K562 (cell line): Measurements from ENCODE around the gene MPRIP. TPM values are rescaled to one million over a fixed set of nuclear protein-coding genes. Genes with fewer than 3 reads are reported as not detected.

ENCODE experiments used
- ATAC-seq: fragments of 200-7000 bp; cut with Tn5 transposase; 3 replicates; pipeline ENCODE4 v1.9.1; 2020; ENCODE audit warnings: moderate library complexity
- BruUV-seq: library from RNA; stranded (reverse); fragments of 400-500 nt; replicated peaks from 2 replicates; lab custom pipeline; 2021; lab: Mats Ljungman, UMichigan
- CTCF ChIA-PET: fragments of 300-600 bp; formaldehyde crosslinking; extraction: SDS; loops from one replicate; lab custom pipeline; 2021; ENCODE audit warnings: low intra/inter-chr PET ratio; lab: Yijun Ruan, JAX
- POLR2A ChIA-PET: fragments of 300-600, 350-650 bp; sonication (Branson Sonifier 250); formaldehyde crosslinking; extraction: SDS; loops from one replicate; lab custom pipeline; 2021; ENCODE audit warnings: antibody characterized with exemption, inconsistent platforms; lab: Yijun Ruan, JAX
- DNase-seq, 4 experiments: peaks; one replicate each; pipeline versions ENCODE4 v3.0.0 to v3.0.0-alpha.2; 2011 to 2018; ENCODE audit warnings: low spot score in 3 of 4, mixed read lengths in 3 of 4; ENCODE audit errors: extremely low read depth in 1 of 4
- FAIRE-seq: peaks from 2 replicates; lab custom pipeline; 2011; peaks lifted over from hg19 to GRCh38; lab: Jason Lieb, UNC
- H2AFZ ChIP-seq: 2 replicates; pipeline ENCODE4 v1.6.0; 2011; ENCODE audit warnings: low read depth, low read length, control low read depth, inconsistent platforms
- H3K27ac ChIP-seq: fragments of 200-600 bp; 3 replicates; pipeline ENCODE4 v1.8.0; 2011; ENCODE audit warnings: low read depth, mild to moderate bottlenecking, control low read depth, inconsistent platforms, low read length, moderate library complexity, mixed read lengths; ENCODE audit errors: extremely low read depth
- H3K27me3 ChIP-seq, 2 experiments: fragments of 300-600 bp in 1 of 2; 2 replicates in 1 of 2; 3 replicates in 1 of 2; pipeline versions ENCODE4 v1.6.0 to v1.8.0; 2011; ENCODE audit warnings: inconsistent platforms in 2 of 2, low read length in 2 of 2, mild to moderate bottlenecking in 1 of 2, mixed read lengths in 1 of 2, moderate library complexity in 1 of 2; ENCODE audit not compliant: control insufficient read depth in 2 of 2, insufficient read depth in 2 of 2
- H3K36me3 ChIP-seq: fragments of 300-600 bp; 3 replicates; pipeline ENCODE4 v1.8.0; 2011; ENCODE audit warnings: mild to moderate bottlenecking, low read length, inconsistent platforms; ENCODE audit not compliant: control insufficient read depth, insufficient read depth
- H3K4me1 ChIP-seq, 2 experiments: fragments of 200-600 bp in 1 of 2; replicated peaks in 1 of 2; 2 replicates in 1 of 2; 3 replicates in 1 of 2; pipeline versions ENCODE4 v1.5.1 to v1.8.0; 2011; ENCODE audit warnings: inconsistent platforms in 2 of 2, low read length in 2 of 2, mild to moderate bottlenecking in 1 of 2, mixed read lengths in 1 of 2, moderate library complexity in 1 of 2; ENCODE audit not compliant: control insufficient read depth in 2 of 2, insufficient read depth in 2 of 2
- H3K4me2 ChIP-seq: 2 replicates; pipeline ENCODE4 v1.6.1; 2011; ENCODE audit warnings: low read length, control low read depth, inconsistent platforms, mixed read lengths; ENCODE audit not compliant: insufficient read depth
- H3K4me3 ChIP-seq: fragments of 200-600 bp; sonication (generic), shearing (Covaris generic); 2 replicates; pipeline ENCODE4 v1.5.1; 2016; ENCODE audit warnings: control low read depth, inconsistent platforms
- H3K79me2 ChIP-seq: fragments of 200-600 bp; 3 replicates; pipeline ENCODE4 v1.8.0; 2011; ENCODE audit warnings: low read length, inconsistent platforms; ENCODE audit not compliant: control insufficient read depth, insufficient read depth
- H3K9ac ChIP-seq, 2 experiments: 2 replicates each; pipeline versions ENCODE4 v1.6.0 to v1.6.1; 2011; ENCODE audit warnings: low read depth in 2 of 2, low read length in 2 of 2, control low read depth in 1 of 2, inconsistent platforms in 1 of 2, mild to moderate bottlenecking in 1 of 2, mixed read lengths in 1 of 2; ENCODE audit not compliant: insufficient read depth in 1 of 2
- H3K9me1 ChIP-seq: one replicate; pipeline ENCODE4 v1.6.0; 2011; ENCODE audit warnings: inconsistent platforms, mild to moderate bottlenecking, low read length, moderate library complexity; ENCODE audit not compliant: control insufficient read depth, insufficient read depth
- H3K9me3 ChIP-seq: replicated peaks from 2 replicates; pipeline ENCODE4 v1.5.1; 2011; ENCODE audit warnings: low read depth, low read length, inconsistent platforms; ENCODE audit not compliant: control insufficient read depth, insufficient read depth
- H4K20me1 ChIP-seq: replicated peaks from 2 replicates; pipeline ENCODE4 v1.6.1; 2011; ENCODE audit warnings: low read length, inconsistent platforms, mixed read lengths; ENCODE audit not compliant: control insufficient read depth, insufficient read depth
- BRD4 ChIP-seq: fragments of 200-600 bp; sonication (generic); IDR thresholded peaks from 2 replicates; pipeline ENCODE4 v1.6.1; 2017; ENCODE audit warnings: inconsistent platforms
- FOXP1 ChIP-seq: sonication (generic); formaldehyde crosslinking; IDR thresholded peaks from 2 replicates; pipeline ENCODE4 v1.8.0; 2022; ENCODE audit warnings: mild to moderate bottlenecking, missing genetic modification reagents
- NBN ChIP-seq: fragments of 450-650 bp; IDR thresholded peaks from 2 replicates; pipeline ENCODE4 v1.6.1; 2016; ENCODE audit warnings: low read depth, mild to moderate bottlenecking
- NKRF ChIP-seq: fragments of 450-650 bp; IDR thresholded peaks from 2 replicates; pipeline ENCODE4 v1.6.1; 2016; ENCODE audit warnings: borderline replicate concordance
- PURB ChIP-seq: sonication (generic); formaldehyde crosslinking; IDR thresholded peaks from 2 replicates; pipeline ENCODE4 v1.9.0; 2021; ENCODE audit warnings: low read depth, mild to moderate bottlenecking, missing genetic modification reagents
- RBM17 ChIP-seq: fragments of 200-400 bp; formaldehyde crosslinking; IDR thresholded peaks from 2 replicates; pipeline ENCODE4 v1.6.1; 2017; ENCODE audit warnings: low read depth, mild to moderate bottlenecking, low read length, borderline replicate concordance
- SMARCC2 ChIP-seq: fragments of 450-650 bp; IDR thresholded peaks from 2 replicates; pipeline ENCODE4 v1.6.1; 2017; ENCODE audit warnings: antibody characterized with exemption, moderate library complexity, mild to moderate bottlenecking, low read depth
- STAG1 ChIP-seq: sonication (generic); formaldehyde crosslinking; IDR thresholded peaks from 2 replicates; pipeline ENCODE4 v1.5.0; 2020; ENCODE audit warnings: missing genetic modification reagents, borderline replicate concordance
- ZFP36 ChIP-seq: fragments of 150-350 bp; IDR thresholded peaks from 2 replicates; pipeline ENCODE4 v1.6.1; 2018; ENCODE audit warnings: low read length, low read depth; ENCODE audit not compliant: partially characterized antibody
- ZNF133 ChIP-seq: fragments of 250-450 bp; sonication (Bioruptor Pico); IDR thresholded peaks from 2 replicates; pipeline ENCODE4 v1.4.0; 2020; ENCODE audit warnings: mild to moderate bottlenecking
- ZNF282 ChIP-seq: sonication (generic); formaldehyde crosslinking; IDR thresholded peaks from 2 replicates; pipeline ENCODE4 v1.8.1; 2023; ENCODE audit warnings: missing genetic modification reagents
- ZNF398 ChIP-seq: fragments of 250-450 bp; sonication (Bioruptor Pico); IDR thresholded peaks from 2 replicates; pipeline ENCODE4 v1.8.0; 2021; ENCODE audit warnings: moderate library complexity, mild to moderate bottlenecking, inconsistent platforms
- ZNF592 ChIP-seq: fragments of 450-650 bp; IDR thresholded peaks from 2 replicates; pipeline ENCODE4 v1.6.1; 2017; ENCODE audit warnings: antibody characterized with exemption, mild to moderate bottlenecking
- ZNF76 ChIP-seq: fragments of 250-450 bp; sonication (Bioruptor Pico); IDR thresholded peaks from 2 replicates; pipeline ENCODE4 v1.4.0; 2020; ENCODE audit warnings: mild to moderate bottlenecking, moderate library complexity, borderline replicate concordance
- WGBS: fragments of 100-300 bp; shearing (Covaris generic); methylation state at CpG from one replicate; pipeline ENCODE4 v1.1.6; 2016; ENCODE audit warnings: low coverage, mixed read lengths; ENCODE audit not compliant: insufficient coverage; ENCODE audit errors: missing lambda C conversion rate; 5-methylcytosine and 5-hydroxymethylcytosine counted together
- in situ Hi-C: fragments of 300-500 bp; cut with MboI; formaldehyde crosslinking; loops from 4 replicates; pipeline ENCODE4 v1.15.0; 2018; ENCODE audit warnings: inconsistent platforms, mixed read lengths
- intact Hi-C: fragments of 100-400 bp; cut with micrococcal nuclease; formaldehyde crosslinking; loops from 2 replicates; pipeline ENCODE4 v1.14.2; 2022
- polyA plus RNA-seq, 8 experiments: library from polyadenylated mRNA; depleted of rRNA in 4 of 8; stranded (reverse) in 5 of 8; unstranded in 3 of 8; fragments of >200 nt; fragmentation: Nextera tagmentation in 2 of 8; fragmentation: Illumina TruSeq in 1 of 8; extraction: Ambion mirVana in 2 of 8; extraction: Trizol in 1 of 8; gene quantifications; 2 replicates each; pipeline versions ENCODE4 v1.2.1 to v1.2.3, GENCODE V29; 2011 to 2014; ENCODE audit warnings: inconsistent platforms in 1 of 8, missing spikeins in 1 of 8
- total RNA-seq, 7 experiments: library from RNA; depleted of rRNA in 6 of 7; stranded (reverse); fragments of >200 nt in 6 of 7; fragmentation: Illumina TruSeq in 2 of 7; extraction: Trizol in 2 of 7; gene quantifications; 2 replicates each; pipeline versions ENCODE4 v1.2.1 to v1.2.3, GENCODE V29; 2011 to 2021; ENCODE audit warnings: low replicate concordance in 1 of 7

Gene MPRIP
- total and polyA plus RNA-seq, 9 of the 15 experiments (the other 6 are each of a cell fraction or from before 2014, with no cell fraction given), result 10.0 to 72.6 (median 30.1) TPM

- Histone ChIP-seq H3K4me3 (no peak overlapping the region), H3K9me3 (no peaks in the 10 kb centered on the region), H3K27me3 (no peaks in the 10 kb centered on the region), H3K4me2 (no peak overlapping the region), H3K36me3 (peaks cover 7% of the 10 kb centered on the region; the same call in 1 of the 3 replicates), H2AFZ (no peak overlapping the region), H3K9ac (no peak overlapping the region), H3K27ac (no peak overlapping the region), H4K20me1 (0 out of 2 replicates have a peak, but pooled peaks cover 3% of the 10 kb centered on the region), H3K9me1 (no peaks in the 10 kb centered on the region), H3K4me1 (peaks cover 0 to 3% of the 10 kb centered on the region in 2 experiments; a peak in 1 of 5 replicates), H3K79me2 (no peaks in the 10 kb centered on the region)
- DNase-seq (no peak), ATAC-seq (no peak), FAIRE-seq (no peak)
- ChIA-PET CTCF (no interaction called here), POLR2A (no interaction called here)
- in situ Hi-C loops, result no loop called here
- BruUV-seq, result no TSS peak
- 90% methylated on average over 2 of the region's 3 CpGs for WGBS
- TF ChIP-seq NKRF, result no peak
- no peak for TF ChIP-seq ZNF282 (CRISPR knock-in tag)
- TF ChIP-seq FOXP1 (CRISPR knock-in tag), result no peak
- TF ChIP-seq ZFP36, result no peak
- TF ChIP-seq RBM17, result no peak
- no peak for TF ChIP-seq PURB (CRISPR knock-in tag)
- no peak for TF ChIP-seq STAG1 (CRISPR knock-in tag)
- no peak for TF ChIP-seq ZNF133 (CRISPR knock-in tag)
- no peak for TF ChIP-seq SMARCC2
- TF ChIP-seq ZNF592, result no peak
- TF ChIP-seq ZNF76 (CRISPR knock-in tag), result no peak
- TF ChIP-seq NBN, result no peak
- TF ChIP-seq BRD4, result no peak
- TF ChIP-seq ZNF398, result no peak
- intact Hi-C loops, result no loop called here
Observed at GRCh38 chr17:17134957-17135333, 92.7 kb downstream of the MPRIP start.
